ENCODE data around the gene GUCY1B1. TPM values are rescaled to one million over a fixed set of nuclear protein-coding genes. Genes with fewer than 3 reads are reported as not detected.

GUCY1B1 gene
- total RNA-seq, 4 donors from 2014 or later: 4.3 to 8.1 (median 5.5) TPM

GRCh38 chr4:155802190-155802959, 43.6 kb downstream of the GUCY1B1 start:
- Histone ChIP-seq H3K4me3 (no peak overlapping the region), H3K27me3 (no peaks in the 10 kb centered on the region), H3K27ac (no peak overlapping the region), H3K4me1 (no peaks in the 10 kb centered on the region), H3K36me3 (no peaks in the 10 kb centered on the region), H3K9me3 (no peaks in the 10 kb centered on the region)
- in situ Hi-C loops (cut with MboI; ENCODE audit: low sequenced_read_pairs in 4 of 4) (no loop called here), intact Hi-C loops (cut with DNase I; ENCODE audit: low total_unique reads) (no loop called here)
- ATAC-seq (no peak), DNase-seq (no peak)
- TF ChIP-seq, protein P1, sequence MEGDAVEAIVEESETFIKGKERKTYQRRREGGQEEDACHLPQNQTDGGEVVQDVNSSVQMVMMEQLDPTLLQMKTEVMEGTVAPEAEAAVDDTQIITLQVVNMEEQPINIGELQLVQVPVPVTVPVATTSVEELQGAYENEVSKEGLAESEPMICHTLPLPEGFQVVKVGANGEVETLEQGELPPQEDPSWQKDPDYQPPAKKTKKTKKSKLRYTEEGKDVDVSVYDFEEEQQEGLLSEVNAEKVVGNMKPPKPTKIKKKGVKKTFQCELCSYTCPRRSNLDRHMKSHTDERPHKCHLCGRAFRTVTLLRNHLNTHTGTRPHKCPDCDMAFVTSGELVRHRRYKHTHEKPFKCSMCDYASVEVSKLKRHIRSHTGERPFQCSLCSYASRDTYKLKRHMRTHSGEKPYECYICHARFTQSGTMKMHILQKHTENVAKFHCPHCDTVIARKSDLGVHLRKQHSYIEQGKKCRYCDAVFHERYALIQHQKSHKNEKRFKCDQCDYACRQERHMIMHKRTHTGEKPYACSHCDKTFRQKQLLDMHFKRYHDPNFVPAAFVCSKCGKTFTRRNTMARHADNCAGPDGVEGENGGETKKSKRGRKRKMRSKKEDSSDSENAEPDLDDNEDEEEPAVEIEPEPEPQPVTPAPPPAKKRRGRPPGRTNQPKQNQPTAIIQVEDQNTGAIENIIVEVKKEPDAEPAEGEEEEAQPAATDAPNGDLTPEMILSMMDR (IDR thresholded peaks at IDR 0.05 in 4 of 5, conservative IDR thresholded peaks at IDR 0.05 in 1 of 5): no peak
- no peak for TF ChIP-seq POLR2A (IDR thresholded peaks at IDR 0.05)

- intact Hi-C loops (cut with DNase I; ENCODE audit: low total_unique reads): no loop called here
- ATAC-seq (no peak), DNase-seq (no peak)
- no peak for TF ChIP-seq POLR2A (IDR thresholded peaks at IDR 0.05)
- TF ChIP-seq, protein P1 (IDR thresholded peaks at IDR 0.05 in 4 of 5, conservative IDR thresholded peaks at IDR 0.05 in 1 of 5): no peak
- in situ Hi-C loops (cut with MboI; ENCODE audit: low sequenced_read_pairs in 4 of 4): loop anchor here in 1 of 4 donors (5.0 kb wide), 1 partner anchor 147 kb away; the partner anchor contains the start of gene CTSO
- Histone ChIP-seq H3K4me3 (no peak overlapping the region), H3K27ac (no peak overlapping the region), H3K36me3 (no peaks in the 10 kb centered on the region), H3K4me1 (peaks cover 0 to 2% of the 10 kb centered on the region in 2 donors), H3K9me3 (no peaks in the 10 kb centered on the region), H3K27me3 (no peaks in the 10 kb centered on the region)
Observed at GRCh38 chr4:155805016-155805415, 46.2 kb downstream of the GUCY1B1 start.

DNA sequence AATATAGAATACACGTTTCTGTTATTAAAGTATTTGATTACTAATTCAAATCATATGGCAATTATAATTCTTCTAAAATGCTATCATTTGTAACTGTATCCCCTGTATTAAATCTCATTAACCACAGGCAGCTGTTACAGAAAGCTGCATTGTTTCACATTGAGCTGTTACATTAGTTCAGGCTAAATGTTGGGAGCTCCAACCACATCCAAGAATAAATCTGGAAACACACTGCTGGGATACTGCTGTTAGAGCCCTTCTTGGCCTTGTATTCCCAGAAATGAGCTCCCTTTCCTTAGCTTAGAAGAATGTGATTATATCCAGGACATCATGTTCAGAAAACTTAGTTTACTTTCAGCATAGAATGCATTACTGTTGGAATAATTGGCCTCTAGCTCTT, 48.2 kb downstream of the GUCY1B1 start:
- Histone ChIP-seq H3K27me3 (no peaks in the 10 kb centered on the region), H3K4me3 (no peak overlapping the region), H3K9me3 (no peaks in the 10 kb centered on the region), H3K4me1 (peaks cover 0 to 3% of the 10 kb centered on the region in 2 donors), H3K27ac (no peak overlapping the region), H3K36me3 (no peaks in the 10 kb centered on the region)
- intact Hi-C loops (cut with DNase I; ENCODE audit: low total_unique reads): no loop called here
- DNase-seq: no peak
- in situ Hi-C loops (cut with MboI; ENCODE audit: low sequenced_read_pairs in 4 of 4): loop anchor here in 1 of 4 donors (5.0 kb wide), 1 partner anchor 145 kb away; the partner anchor contains the start of gene CTSO
- no peak for TF ChIP-seq POLR2A (IDR thresholded peaks at IDR 0.05)
- TF ChIP-seq, protein P1 (IDR thresholded peaks at IDR 0.05 in 4 of 5, conservative IDR thresholded peaks at IDR 0.05 in 1 of 5): no peak
- no peak for ATAC-seq

DNA sequence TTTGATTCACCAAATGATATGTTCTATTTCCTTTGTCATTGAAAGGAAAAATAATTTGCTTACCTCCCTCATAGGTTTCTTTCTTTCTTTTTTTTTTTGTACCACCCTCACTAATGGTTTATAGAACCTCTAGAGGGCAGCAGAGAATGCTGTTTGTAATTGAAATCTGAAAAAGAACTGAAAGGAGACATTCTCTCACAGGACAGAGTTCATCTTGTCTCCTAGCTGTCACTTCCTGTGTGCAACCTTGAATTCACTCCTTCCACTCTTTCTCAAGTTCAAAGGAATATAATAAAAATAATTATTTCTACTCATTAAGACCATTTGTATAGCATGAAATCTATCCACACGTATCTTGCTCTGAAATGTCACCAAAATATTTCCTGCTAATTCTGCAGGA, 51.0 kb downstream of the GUCY1B1 start:
- Histone ChIP-seq H3K27me3 (no peaks in the 10 kb centered on the region), H3K4me1 (peaks cover 0 to 3% of the 10 kb centered on the region in 2 donors), H3K27ac (no peak overlapping the region), H3K4me3 (no peak overlapping the region), H3K36me3 (no peaks in the 10 kb centered on the region), H3K9me3 (no peaks in the 10 kb centered on the region)
- TF ChIP-seq POLR2A (IDR thresholded peaks at IDR 0.05): no peak
- TF ChIP-seq, protein P1 (IDR thresholded peaks at IDR 0.05 in 4 of 5, conservative IDR thresholded peaks at IDR 0.05 in 1 of 5): peak in 3 of 5 experiments; percentile 32 to 63 (median 59)
- peak in 1 of 2 donors; percentile 62 for ATAC-seq
- intact Hi-C loops (cut with DNase I; ENCODE audit: low total_unique reads) (no loop called here), in situ Hi-C loops (cut with MboI; ENCODE audit: low sequenced_read_pairs in 4 of 4) (loop anchor here in 2 of 4 donors (5.0 to 10.0 kb wide), 2 partner anchors 135 to 142 kb away; partner anchors contain the start of gene CTSO (in 1 of the 2))
- no peak for DNase-seq

All from gastrocnemius medialis (tissue), 4 donors.